GM18511 (cell line): Measurements from ENCODE around the gene BMP6.
"Not testable (repeated sequence)": the region's sequence is repeated elsewhere in the genome, so short reads cannot be mapped to it uniquely, and the experiment has no call there.

ENCODE experiments used
- ATAC-seq: cut with Tn5 transposase; IDR thresholded peaks from one replicate; pipeline ENCODE4 v1.9.1; 2021; ENCODE audit warnings: mild to moderate bottlenecking, moderate library complexity; ENCODE audit not compliant: unreplicated experiment

The BMP6 gene

GRCh38 chr6:7786214-7786661 is 60.3 kb downstream of the BMP6 start:
- ATAC-seq = no peak

GRCh38 chr6:7787137-7787608 is 61.3 kb downstream of the BMP6 start:
- ATAC-seq = no peak

GRCh38 chr6:7787731-7788130 is 61.8 kb downstream of the BMP6 start:
- no peak for ATAC-seq

GRCh38 chr6:7794509-7794908 is 68.6 kb downstream of the BMP6 start:
- no peak for ATAC-seq

- no peak for ATAC-seq
These were observed 71.5 kb downstream of the BMP6 start for GRCh38 chr6:7797386-7797785.

- no peak for ATAC-seq
These were observed 72.9 kb downstream of the BMP6 start for GRCh38 chr6:7798751-7799150.

GRCh38 chr6:7802662-7803061 is 76.8 kb downstream of the BMP6 start:
- no peak for ATAC-seq

- ATAC-seq = no peak
These were observed 77.3 kb downstream of the BMP6 start for GRCh38 chr6:7803214-7803613.

- ATAC-seq = no peak
These were observed 79.4 kb downstream of the BMP6 start for GRCh38 chr6:7805078-7805849.

- no peak for ATAC-seq
These were observed 79.9 kb downstream of the BMP6 start for GRCh38 chr6:7805850-7806214.

- no peak for ATAC-seq
These were observed 80.8 kb downstream of the BMP6 start for GRCh38 chr6:7806711-7807110.

- ATAC-seq = no peak
These were observed 83.4 kb downstream of the BMP6 start for GRCh38 chr6:7809346-7809745.

GRCh38 chr6:7811441-7811840 is 85.5 kb downstream of the BMP6 start:
- no peak for ATAC-seq

- no peak for ATAC-seq
These were observed 86.7 kb downstream of the BMP6 start for GRCh38 chr6:7812623-7813022.

- no peak for ATAC-seq
These were observed 87.3 kb downstream of the BMP6 start for GRCh38 chr6:7813193-7813592.

GRCh38 chr6:7813704-7814103 is 87.8 kb downstream of the BMP6 start:
- no peak for ATAC-seq

GRCh38 chr6:7815716-7816115 is 89.8 kb downstream of the BMP6 start:
- ATAC-seq = no peak

- not testable (repeated sequence) for ATAC-seq
These were observed 91.3 kb downstream of the BMP6 start for GRCh38 chr6:7817184-7817583.

GRCh38 chr6:7818257-7819214 is 92.6 kb downstream of the BMP6 start:
- ATAC-seq = no peak

- no peak for ATAC-seq
These were observed 93.6 kb downstream of the BMP6 start for GRCh38 chr6:7819431-7820015.

- no peak for ATAC-seq
These were observed 94.5 kb downstream of the BMP6 start for GRCh38 chr6:7820288-7820835.
